ENCODE measurements around the gene ADAMTS6. TPM values are rescaled to one million over a fixed set of nuclear protein-coding genes. Genes with fewer than 3 reads are reported as not detected.
A peak's percentile ranks its signal among the peaks of the same experiment; 100 is the strongest.
"Not testable (repeated sequence)": the region's sequence is repeated elsewhere in the genome, so short reads cannot be mapped to it uniquely, and the experiment has no call there.

The ADAMTS6 gene
- total RNA-seq, 1 experiment from 2014 or later = 7.2 TPM

GRCh38 chr5:65366655-65367054 is 115.1 kb downstream of the ADAMTS6 start:
- Histone ChIP-seq H3K27ac (no peak overlapping the region), H3K9me3 (replicated peaks) (no peaks in the 10 kb centered on the region), H3K36me3 (no peaks in the 10 kb centered on the region; the same call in 1 of the 2 replicates), H3K4me1 (no peaks in the 10 kb centered on the region), H3K4me3 (no peak overlapping the region), H3K27me3 (no peaks in the 10 kb centered on the region)
- DNase-seq = no peak

- no peak for DNase-seq
- no peak overlapping the region for H3K27ac ChIP-seq
- H3K27me3 ChIP-seq = no peaks in the 10 kb centered on the region
- H3K4me3 ChIP-seq = no peak overlapping the region
- H3K36me3 ChIP-seq = no peaks in the 10 kb centered on the region; the same call in 1 of the 2 replicates
- no peaks in the 10 kb centered on the region for H3K4me1 ChIP-seq
- no peaks in the 10 kb centered on the region for H3K9me3 ChIP-seq (replicated peaks)
Observed at GRCh38 chr5:65364907-65365306, 116.8 kb downstream of the ADAMTS6 start.

- Histone ChIP-seq H3K4me1 (no peaks in the 10 kb centered on the region), H3K36me3 (no peaks in the 10 kb centered on the region; the same call in 1 of the 2 replicates), H3K27ac (no peak overlapping the region)
Observed at GRCh38 chr5:65363499-65363898, 118.2 kb downstream of the ADAMTS6 start.

GRCh38 chr5:65359981-65360380 is 121.7 kb downstream of the ADAMTS6 start:
- DNase-seq = no peak
- Histone ChIP-seq H3K4me3 (no peak overlapping the region), H3K27ac (no peak overlapping the region), H3K27me3 (no peaks in the 10 kb centered on the region), H3K9me3 (replicated peaks) (no peaks in the 10 kb centered on the region), H3K4me1 (no peaks in the 10 kb centered on the region), H3K36me3 (no peaks in the 10 kb centered on the region)

More at GRCh38 chr5:65363499-65363898, 118.2 kb downstream of the ADAMTS6 start:
- H3K27me3 ChIP-seq = no peaks in the 10 kb centered on the region
- H3K9me3 ChIP-seq (replicated peaks) = no peaks in the 10 kb centered on the region
- no peak overlapping the region for H3K4me3 ChIP-seq
- no peak for DNase-seq

- no peak overlapping the region for H3K27ac ChIP-seq
- no peaks in the 10 kb centered on the region for H3K27me3 ChIP-seq
- no peak overlapping the region for H3K4me3 ChIP-seq
- DNase-seq = no peak
- H3K9me3 ChIP-seq (replicated peaks) = no peaks in the 10 kb centered on the region
- no peaks in the 10 kb centered on the region for H3K4me1 ChIP-seq
- H3K36me3 ChIP-seq = no peaks in the 10 kb centered on the region
Observed at GRCh38 chr5:65359569-65359968, 122.2 kb downstream of the ADAMTS6 start.

- DNase-seq = no peak
- no peaks in the 10 kb centered on the region for H3K36me3 ChIP-seq
- H3K9me3 ChIP-seq (replicated peaks) = no peaks in the 10 kb centered on the region
Observed at GRCh38 chr5:65356274-65356673, 125.4 kb downstream of the ADAMTS6 start.

GRCh38 chr5:65355301-65355700 is 126.4 kb downstream of the ADAMTS6 start:
- no peaks in the 10 kb centered on the region for H3K36me3 ChIP-seq
- no peaks in the 10 kb centered on the region for H3K27me3 ChIP-seq
- H3K9me3 ChIP-seq (replicated peaks) = no peaks in the 10 kb centered on the region
- no peak overlapping the region for H3K27ac ChIP-seq
- no peak for DNase-seq
- H3K4me3 ChIP-seq = no peak overlapping the region
- H3K4me1 ChIP-seq = no peaks in the 10 kb centered on the region

More at GRCh38 chr5:65356274-65356673, 125.4 kb downstream of the ADAMTS6 start:
- no peaks in the 10 kb centered on the region for H3K27me3 ChIP-seq
- no peak overlapping the region for H3K4me3 ChIP-seq
- no peak overlapping the region for H3K27ac ChIP-seq
- no peaks in the 10 kb centered on the region for H3K4me1 ChIP-seq

GRCh38 chr5:65341835-65342234 is 139.9 kb downstream of the ADAMTS6 start:
- Histone ChIP-seq H3K4me3 (no peak overlapping the region), H3K27ac (no peak overlapping the region), H3K9me3 (replicated peaks) (peaks cover 8% of the 10 kb centered on the region), H3K27me3 (no peaks in the 10 kb centered on the region), H3K36me3 (no peaks in the 10 kb centered on the region; the same call in 1 of the 2 replicates), H3K4me1 (0 out of 2 replicates have a peak, but pooled peaks cover 4% of the 10 kb centered on the region)
- DNase-seq = no peak

- DNase-seq = peak; percentile 82
- Histone ChIP-seq H3K27me3 (no peaks in the 10 kb centered on the region), H3K9me3 (replicated peaks) (peaks cover 8% of the 10 kb centered on the region), H3K27ac (peak overlapping the region; percentile 0), H3K36me3 (no peaks in the 10 kb centered on the region; the same call in 1 of the 2 replicates), H3K4me3 (no peak overlapping the region), H3K4me1 (0 out of 2 replicates have a peak, but pooled peaks cover 4% of the 10 kb centered on the region)
Observed at GRCh38 chr5:65338606-65339151, 143.0 kb downstream of the ADAMTS6 start.

GRCh38 chr5:65334077-65334476 is 147.6 kb downstream of the ADAMTS6 start:
- DNase-seq = peak; percentile 36 to 53
- Histone ChIP-seq H3K36me3 (no peaks in the 10 kb centered on the region; the same call in 1 of the 2 replicates), H3K4me3 (no peak overlapping the region)

GRCh38 chr5:65332591-65332990 is 149.1 kb downstream of the ADAMTS6 start:
- Histone ChIP-seq H3K27me3 (no peaks in the 10 kb centered on the region), H3K4me3 (no peak overlapping the region), H3K36me3 (no peaks in the 10 kb centered on the region; the same call in 1 of the 2 replicates), H3K27ac (no peak overlapping the region), H3K4me1 (peaks cover 4% of the 10 kb centered on the region; the same call in 1 of the 2 replicates), H3K9me3 (replicated peaks) (no peaks in the 10 kb centered on the region)
- no peak for DNase-seq

More at GRCh38 chr5:65334077-65334476, 147.6 kb downstream of the ADAMTS6 start:
- no peaks in the 10 kb centered on the region for H3K9me3 ChIP-seq (replicated peaks)
- H3K4me1 ChIP-seq = peaks cover 5% of the 10 kb centered on the region; the same call in 1 of the 2 replicates
- no peaks in the 10 kb centered on the region for H3K27me3 ChIP-seq
- H3K27ac ChIP-seq = no peak overlapping the region

GRCh38 chr5:65329266-65329665 is 152.5 kb downstream of the ADAMTS6 start:
- H3K4me1 ChIP-seq = peaks cover 4% of the 10 kb centered on the region; the same call in 1 of the 2 replicates
- H3K27ac ChIP-seq = no peak overlapping the region
- DNase-seq = peak in 1 of 2 experiments; percentile 12
- no peaks in the 10 kb centered on the region for H3K36me3 ChIP-seq
- H3K27me3 ChIP-seq = no peaks in the 10 kb centered on the region
- no peaks in the 10 kb centered on the region for H3K9me3 ChIP-seq (replicated peaks)
- H3K4me3 ChIP-seq = no peak overlapping the region

- no peaks in the 10 kb centered on the region for H3K9me3 ChIP-seq (replicated peaks)
- H3K27ac ChIP-seq = no peak overlapping the region
- DNase-seq = no peak
- H3K4me3 ChIP-seq = no peak overlapping the region
- no peaks in the 10 kb centered on the region for H3K36me3 ChIP-seq
- H3K27me3 ChIP-seq = no peaks in the 10 kb centered on the region
- H3K4me1 ChIP-seq = peaks cover 4% of the 10 kb centered on the region; the same call in 1 of the 2 replicates
Observed at GRCh38 chr5:65327582-65327981, 154.1 kb downstream of the ADAMTS6 start.

GRCh38 chr5:65326922-65327321 is 154.8 kb downstream of the ADAMTS6 start:
- Histone ChIP-seq H3K36me3 (no peaks in the 10 kb centered on the region), H3K4me1 (peaks cover 4% of the 10 kb centered on the region; the same call in 1 of the 2 replicates), H3K9me3 (replicated peaks) (no peaks in the 10 kb centered on the region), H3K27ac (no peak overlapping the region), H3K4me3 (no peak overlapping the region), H3K27me3 (no peaks in the 10 kb centered on the region)
- peak in 1 of 2 experiments; percentile 11 for DNase-seq

GRCh38 chr5:65324226-65324625 is 157.5 kb downstream of the ADAMTS6 start:
- DNase-seq = no peak
- Histone ChIP-seq H3K4me3 (no peak overlapping the region), H3K36me3 (no peaks in the 10 kb centered on the region), H3K4me1 (peaks cover 4% of the 10 kb centered on the region; the same call in 1 of the 2 replicates), H3K9me3 (replicated peaks) (peaks cover 4% of the 10 kb centered on the region; the same call in 1 of the 2 replicates), H3K27me3 (no peaks in the 10 kb centered on the region), H3K27ac (no peak overlapping the region)

GRCh38 chr5:65320704-65321103 is 161.0 kb downstream of the ADAMTS6 start:
- H3K36me3 ChIP-seq = not testable (repeated sequence)

More at GRCh38 chr5:65320704-65321103, 161.0 kb downstream of the ADAMTS6 start:
- not testable (repeated sequence) for H3K4me1 ChIP-seq; H3K27ac ChIP-seq; H3K27me3 ChIP-seq; DNase-seq; H3K9me3 ChIP-seq (replicated peaks); H3K4me3 ChIP-seq

All from SJCRH30 (cell line).